ACC112 (cell line): ENCODE data around the gene MAP2.

Source experiments
- H2AFZ ChIP-seq: fragments of 200-600 bp; sonication (generic); one replicate; pipeline ENCODE4 v1.6.0; 2017; ENCODE audit warnings: antibody characterized with exemption, low read length; ENCODE audit not compliant: unreplicated experiment
- H3K27ac ChIP-seq: fragments of 200-600 bp; sonication (generic); 2 replicates; pipeline ENCODE4 v1.5.1; 2014; ENCODE audit warnings: low read depth, mild to moderate bottlenecking, antibody characterized with exemption, low read length, moderate library complexity
- H3K27me3 ChIP-seq: fragments of 200-600 bp; sonication (generic); 2 replicates; pipeline ENCODE4 v1.6.1; 2014; ENCODE audit warnings: mild to moderate bottlenecking, antibody characterized with exemption, low read length, moderate library complexity, mixed read lengths; ENCODE audit not compliant: insufficient read depth
- H3K36me3 ChIP-seq: fragments of 200-600 bp; sonication (generic); 2 replicates; pipeline ENCODE4 v1.6.1; 2016; ENCODE audit warnings: mild to moderate bottlenecking, antibody characterized with exemption, low read length, moderate library complexity, mixed read lengths; ENCODE audit not compliant: insufficient read depth
- H3K4me1 ChIP-seq: fragments of 200-600 bp; sonication (generic); one replicate; pipeline ENCODE4 v1.6.1; 2016; ENCODE audit warnings: low read length, mixed read lengths; ENCODE audit not compliant: insufficient read depth, unreplicated experiment, control insufficient read depth
- H3K4me3 ChIP-seq: fragments of 200-600 bp; sonication (generic); 2 replicates; pipeline ENCODE4 v1.5.1; 2014; ENCODE audit warnings: mild to moderate bottlenecking, low read depth, low read length
- H3K79me2 ChIP-seq: fragments of 200-600 bp; sonication (generic); one replicate; pipeline ENCODE4 v1.6.0; 2016; ENCODE audit warnings: low read length; ENCODE audit not compliant: control insufficient read depth, unreplicated experiment, insufficient read depth

MAP2 gene

DNA sequence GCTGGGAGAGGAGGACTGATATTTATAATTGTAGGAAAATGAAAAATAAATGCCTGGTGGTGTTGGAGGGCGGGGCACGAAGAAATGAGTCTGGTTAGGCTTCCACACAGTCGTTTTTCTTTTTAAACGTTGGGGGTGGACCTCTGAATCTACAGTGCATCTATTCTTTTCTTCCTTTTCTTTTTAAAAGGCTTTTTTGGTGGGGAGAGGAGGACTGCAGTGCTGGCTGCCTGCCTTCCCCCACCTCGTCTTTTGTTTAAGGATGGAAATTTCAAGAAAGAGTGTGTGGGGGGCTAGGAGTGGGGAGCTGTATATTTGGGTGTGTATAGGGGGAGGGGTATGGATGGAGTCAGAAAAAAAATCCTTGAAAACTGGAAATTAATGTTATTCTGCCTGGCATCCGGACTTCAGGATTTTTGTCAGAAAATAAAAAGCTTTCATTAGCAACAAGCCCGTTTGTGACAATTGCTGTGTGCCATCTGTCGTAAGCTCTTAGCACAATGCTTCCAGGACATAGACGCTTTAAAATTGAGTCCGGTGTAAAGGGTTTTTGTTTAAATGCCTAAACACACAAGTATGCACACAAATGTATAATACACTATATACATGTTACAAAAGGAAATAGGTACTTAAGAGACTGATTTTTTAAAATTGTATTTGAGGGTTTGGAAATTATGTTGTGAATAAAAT lies 1.1 kb downstream of the MAP2 start:
- Histone ChIP-seq H3K4me3 (peak overlapping the region; percentile 99), H3K27ac (peak overlapping the region; percentile 39), H2AFZ (peak overlapping the region; percentile 81), H3K79me2 (peaks cover 42% of the 10 kb centered on the region), H3K4me1 (peaks cover 25% of the 10 kb centered on the region), H3K36me3 (no peaks in the 10 kb centered on the region), H3K27me3 (no peaks in the 10 kb centered on the region)

DNA sequence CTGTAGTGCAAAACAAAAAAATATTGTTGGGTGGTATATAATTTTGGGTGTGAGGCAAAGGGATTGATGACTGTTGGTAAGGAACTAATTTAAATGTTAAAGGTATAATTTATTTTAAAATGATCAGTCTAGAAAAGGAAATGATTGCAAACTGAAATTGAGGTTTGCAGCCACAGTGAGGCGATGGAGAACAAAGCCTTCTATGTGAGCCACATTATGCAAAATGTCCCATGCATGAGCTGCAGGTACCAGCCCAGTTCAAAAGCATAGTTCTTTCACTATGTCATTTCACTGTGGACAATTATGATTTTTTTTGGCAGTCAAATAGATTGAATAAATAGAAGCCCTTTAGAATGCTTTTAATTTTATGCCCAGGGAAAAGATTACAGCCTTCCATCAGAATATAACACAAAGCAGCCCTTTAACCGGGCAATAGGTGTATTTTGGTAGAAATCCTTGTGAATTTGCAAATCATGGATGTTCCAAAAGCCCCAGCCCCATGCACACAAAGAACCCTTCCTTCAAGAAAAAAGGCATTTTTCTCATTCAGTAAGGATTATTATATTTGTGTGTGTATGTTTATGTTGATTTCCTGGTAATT lies 1.7 kb downstream of the MAP2 start:
- H3K79me2 ChIP-seq = peaks cover 46% of the 10 kb centered on the region
- peak overlapping the region; percentile 27 for H2AFZ ChIP-seq
- peaks cover 25% of the 10 kb centered on the region for H3K4me1 ChIP-seq
- H3K27ac ChIP-seq = peak overlapping the region; percentile 56
- H3K27me3 ChIP-seq = no peaks in the 10 kb centered on the region
- H3K36me3 ChIP-seq = no peaks in the 10 kb centered on the region
- peak overlapping the region; percentile 99 for H3K4me3 ChIP-seq

DNA sequence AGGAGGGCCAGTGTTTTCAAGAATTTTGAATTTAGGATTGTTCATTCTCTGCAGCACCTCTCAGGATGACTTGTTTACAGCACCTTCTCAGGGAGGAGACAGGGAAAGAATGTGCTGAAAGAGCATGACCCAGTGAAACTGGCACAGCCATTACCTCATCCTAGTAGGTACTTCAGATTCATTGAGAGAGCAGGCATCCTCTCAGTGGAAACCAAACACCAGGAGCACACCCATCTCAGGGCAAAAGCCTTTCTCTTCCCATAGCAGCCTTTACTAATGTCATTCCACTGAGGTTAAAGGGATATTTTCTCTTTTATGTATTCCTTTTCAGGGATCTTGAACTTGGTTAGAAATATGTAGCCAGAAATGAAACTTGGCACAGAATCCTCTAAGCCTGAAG lies 2.6 kb downstream of the MAP2 start:
- Histone ChIP-seq H3K4me1 (peaks cover 28% of the 10 kb centered on the region), H3K27ac (peak overlapping the region; percentile 75), H3K36me3 (no peaks in the 10 kb centered on the region), H3K27me3 (no peaks in the 10 kb centered on the region), H2AFZ (peak overlapping the region; percentile 52), H3K4me3 (peak overlapping the region; percentile 69), H3K79me2 (peaks cover 51% of the 10 kb centered on the region)

- peak overlapping the region; percentile 24 for H2AFZ ChIP-seq
Observed at GRCh38 chr2:209431701-209432100, 7.9 kb downstream of the MAP2 start.

GRCh38 chr2:209441541-209441940 lies 17.7 kb downstream of the MAP2 start:
- H3K79me2 ChIP-seq = peaks cover 11% of the 10 kb centered on the region
- no peaks in the 10 kb centered on the region for H3K36me3 ChIP-seq
- no peak overlapping the region for H2AFZ ChIP-seq
- peaks cover 10% of the 10 kb centered on the region for H3K4me1 ChIP-seq
- H3K4me3 ChIP-seq = no peak overlapping the region
- no peak overlapping the region for H3K27ac ChIP-seq
- no peaks in the 10 kb centered on the region for H3K27me3 ChIP-seq

More at GRCh38 chr2:209431701-209432100, 7.9 kb downstream of the MAP2 start:
- no peaks in the 10 kb centered on the region for H3K36me3 ChIP-seq
- no peaks in the 10 kb centered on the region for H3K27me3 ChIP-seq
- H3K4me3 ChIP-seq = peak overlapping the region; percentile 18; the same call in 1 of the 2 replicates
- H3K79me2 ChIP-seq = peaks cover 54% of the 10 kb centered on the region
- peaks cover 30% of the 10 kb centered on the region for H3K4me1 ChIP-seq
- H3K27ac ChIP-seq = no peak overlapping the region

DNA sequence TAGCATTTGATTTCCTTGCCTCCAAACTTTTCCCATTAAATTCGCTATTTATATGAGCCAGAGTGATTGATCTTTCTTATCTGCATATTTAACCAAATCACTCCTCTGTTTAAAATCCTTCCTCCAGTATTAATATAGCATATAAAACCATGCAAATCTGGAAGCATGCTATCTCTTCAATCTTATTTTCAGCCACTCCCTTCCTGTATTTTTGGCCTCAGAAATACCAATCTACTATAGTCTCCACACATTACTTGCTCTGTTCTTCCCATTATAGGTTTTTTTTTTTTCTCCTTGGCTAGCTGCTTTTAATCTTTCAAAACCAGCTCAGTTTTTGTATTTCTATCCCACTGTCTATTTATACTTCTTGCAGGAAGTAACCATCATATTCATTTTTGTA lies 19.1 kb downstream of the MAP2 start:
- no peak overlapping the region for H2AFZ ChIP-seq
- no peaks in the 10 kb centered on the region for H3K36me3 ChIP-seq
- peaks cover 8% of the 10 kb centered on the region for H3K79me2 ChIP-seq

DNA sequence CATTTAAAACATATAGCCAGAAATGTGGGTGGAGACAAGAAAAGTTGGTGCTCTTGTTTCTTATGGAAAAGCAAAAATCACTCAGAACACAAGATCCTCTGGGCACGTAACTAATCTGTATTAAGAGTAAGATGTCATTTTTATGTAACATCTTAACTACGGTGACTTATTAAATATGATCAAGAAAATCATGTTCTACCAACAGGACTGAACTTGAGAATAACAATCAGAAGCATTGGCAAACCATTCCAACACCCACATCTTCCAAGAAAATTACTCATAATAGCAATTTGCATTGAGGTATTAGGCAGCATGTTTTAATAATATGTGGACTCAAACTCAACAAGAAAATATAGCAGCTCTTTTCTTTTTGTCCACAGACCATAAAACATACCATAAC lies 21.6 kb downstream of the MAP2 start:
- Histone ChIP-seq H3K36me3 (no peaks in the 10 kb centered on the region), H3K4me1 (peaks cover 3% of the 10 kb centered on the region), H3K4me3 (no peak overlapping the region), H3K79me2 (peaks cover 8% of the 10 kb centered on the region), H3K27ac (no peak overlapping the region), H2AFZ (no peak overlapping the region), H3K27me3 (no peaks in the 10 kb centered on the region)

More for the DNA sequence above, 19.1 kb downstream of the MAP2 start:
- H3K4me1 ChIP-seq = peaks cover 10% of the 10 kb centered on the region
- no peak overlapping the region for H3K27ac ChIP-seq
- no peak overlapping the region for H3K4me3 ChIP-seq
- H3K27me3 ChIP-seq = no peaks in the 10 kb centered on the region

DNA sequence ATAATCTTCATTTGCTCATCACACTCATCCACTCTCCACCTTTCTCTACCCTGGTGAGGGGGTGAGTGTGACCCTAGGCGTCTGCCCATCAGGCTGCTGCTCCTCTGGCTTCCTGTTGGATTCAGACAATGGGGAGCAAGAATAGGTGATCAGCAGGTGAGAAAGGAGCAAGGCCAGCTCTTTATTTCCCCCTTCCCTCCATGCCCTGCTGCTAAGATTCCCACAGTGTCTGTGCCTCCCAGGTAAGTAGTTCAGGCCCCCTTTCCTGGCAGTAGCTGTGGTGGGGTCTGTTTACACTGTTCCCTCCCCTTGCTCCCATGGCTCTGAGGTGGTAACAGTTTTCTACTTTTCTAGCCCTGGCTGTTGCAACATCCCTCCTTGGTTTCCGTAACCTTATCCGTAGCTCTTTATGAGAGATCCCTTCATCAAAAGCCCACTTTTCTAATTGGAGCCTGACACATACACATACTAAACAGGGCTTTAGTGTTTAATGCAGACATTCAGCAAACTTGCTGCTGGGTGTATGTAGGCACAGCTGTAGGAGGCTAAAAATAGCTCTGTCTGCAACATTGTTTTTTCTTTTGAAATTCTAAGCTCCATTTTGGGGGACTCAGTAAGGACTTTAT lies 27.5 kb downstream of the MAP2 start:
- H3K4me3 ChIP-seq = no peak overlapping the region
- no peaks in the 10 kb centered on the region for H3K36me3 ChIP-seq
- no peak overlapping the region for H2AFZ ChIP-seq
- no peak overlapping the region for H3K27ac ChIP-seq
- no peaks in the 10 kb centered on the region for H3K4me1 ChIP-seq
- H3K79me2 ChIP-seq = no peaks in the 10 kb centered on the region
- no peaks in the 10 kb centered on the region for H3K27me3 ChIP-seq

GRCh38 chr2:209456489-209456888 lies 32.6 kb downstream of the MAP2 start:
- Histone ChIP-seq H3K4me1 (peaks cover 4% of the 10 kb centered on the region), H2AFZ (no peak overlapping the region), H3K36me3 (no peaks in the 10 kb centered on the region), H3K4me3 (no peak overlapping the region), H3K27ac (no peak overlapping the region), H3K79me2 (no peaks in the 10 kb centered on the region), H3K27me3 (no peaks in the 10 kb centered on the region)

GRCh38 chr2:209458008-209458979 lies 34.4 kb downstream of the MAP2 start:
- Histone ChIP-seq H3K79me2 (no peaks in the 10 kb centered on the region), H2AFZ (no peak overlapping the region), H3K36me3 (no peaks in the 10 kb centered on the region), H3K27me3 (no peaks in the 10 kb centered on the region), H3K4me1 (peaks cover 15% of the 10 kb centered on the region), H3K27ac (no peak overlapping the region), H3K4me3 (no peak overlapping the region)
